Neural progenitor cell (in vitro differentiated cells): ENCODE data around the gene EVA1A. TPM values are rescaled to one million over a fixed set of nuclear protein-coding genes. Genes with fewer than 3 reads are reported as not detected.

Experiments used
- DNase-seq: peaks from one replicate; pipeline ENCODE4 v3.0.0-alpha.2; 2016; ENCODE audit warnings: low spot score
- H2AFZ ChIP-seq: fragments of 200-600 bp; sonication (generic); replicated peaks from 2 replicates; pipeline ENCODE4 v1.6.1; 2016; ENCODE audit warnings: antibody characterized with exemption
- H3F3A ChIP-seq: fragments of 200-600 bp; sonication (generic); 2 replicates; pipeline ENCODE4 v1.6.1; 2016; ENCODE audit warnings: antibody characterized with exemption, low read depth
- H3K27ac ChIP-seq: fragments of 200-600 bp; sonication (generic); 2 replicates; pipeline ENCODE4 v1.5.1; 2016; ENCODE audit warnings: mild to moderate bottlenecking
- H3K27me3 ChIP-seq: fragments of 200-600 bp; sonication (generic); 2 replicates; pipeline ENCODE4 v1.6.1; 2016; ENCODE audit warnings: mild to moderate bottlenecking, moderate library complexity
- H3K36me3 ChIP-seq: fragments of 200-600 bp; sonication (generic); 2 replicates; pipeline ENCODE4 v1.5.1; 2016
- H3K4me1 ChIP-seq: fragments of 200-600 bp; sonication (generic); 2 replicates; pipeline ENCODE4 v1.6.1; 2016; ENCODE audit warnings: mixed run types
- H3K4me2 ChIP-seq: fragments of 200-600 bp; sonication (generic); 2 replicates; pipeline ENCODE4 v1.6.1; 2016
- H3K4me3 ChIP-seq: fragments of 200-600 bp; sonication (generic); 2 replicates; pipeline ENCODE4 v1.5.1; 2016
- H3K79me2 ChIP-seq: fragments of 200-600 bp; sonication (generic); 2 replicates; pipeline ENCODE4 v1.6.1; 2016; ENCODE audit warnings: low read depth
- H3K9ac ChIP-seq: fragments of 200-600 bp; sonication (generic); 2 replicates; pipeline ENCODE4 v1.6.1; 2016
- H3K9me3 ChIP-seq: fragments of 200-600 bp; sonication (generic); 2 replicates; pipeline ENCODE4 v1.5.1; 2016; ENCODE audit warnings: low read depth
- H4K20me1 ChIP-seq: fragments of 200-600 bp; sonication (generic); 2 replicates; pipeline ENCODE4 v1.6.1; 2016; ENCODE audit warnings: low read depth
- H3K27ac Mint-ChIP-seq: 3 replicates; pipeline ENCODE4 v1.8.0; 2021; ENCODE audit warnings: mixed read lengths
- H3K27me3 Mint-ChIP-seq: 2 replicates; pipeline ENCODE4 v1.8.0; 2022; ENCODE audit warnings: low read depth, mild to moderate bottlenecking, inconsistent platforms, moderate library complexity, mixed read lengths; ENCODE audit not compliant: insufficient read depth
- H3K36me3 Mint-ChIP-seq: 3 replicates; pipeline ENCODE4 v1.8.0; 2021; ENCODE audit warnings: mixed read lengths
- H3K4me1 Mint-ChIP-seq: 3 replicates; pipeline ENCODE4 v1.8.0; 2021; ENCODE audit warnings: mixed read lengths
- H3K4me3 Mint-ChIP-seq: 3 replicates; pipeline ENCODE4 v1.8.0; 2021; ENCODE audit warnings: mild to moderate bottlenecking, moderate library complexity, mixed read lengths
- H3K9me3 Mint-ChIP-seq: 3 replicates; pipeline ENCODE4 v1.8.0; 2020; ENCODE audit warnings: mixed read lengths
- EZH2 ChIP-seq: fragments of 200-600 bp; sonication (generic); IDR thresholded peaks from 2 replicates; pipeline ENCODE4 v1.6.1; 2017; ENCODE audit warnings: antibody characterized with exemption, mild to moderate bottlenecking, moderate library complexity
- EZH2phosphoT487 ChIP-seq: fragments of 200-600 bp; sonication (generic); IDR thresholded peaks from 2 replicates; pipeline ENCODE4 v1.6.1; 2017; ENCODE audit warnings: antibody characterized with exemption
- total RNA-seq: library from RNA; depleted of rRNA; stranded (reverse); fragments of >200 nt; gene quantifications from 2 replicates; pipeline ENCODE4 v1.2.3, GENCODE V29; 2015; ENCODE audit warnings: low replicate concordance
- TF ChIP-seq, protein P1 (sequence below): fragments of 200-600 bp; sonication (generic); IDR thresholded peaks from 2 replicates; pipeline ENCODE4 v1.5.1; 2017; ENCODE audit warnings: antibody characterized with exemption, mild to moderate bottlenecking

Gene EVA1A
- total RNA-seq, 1 donor from 2014 or later = 2.8 TPM

DNA sequence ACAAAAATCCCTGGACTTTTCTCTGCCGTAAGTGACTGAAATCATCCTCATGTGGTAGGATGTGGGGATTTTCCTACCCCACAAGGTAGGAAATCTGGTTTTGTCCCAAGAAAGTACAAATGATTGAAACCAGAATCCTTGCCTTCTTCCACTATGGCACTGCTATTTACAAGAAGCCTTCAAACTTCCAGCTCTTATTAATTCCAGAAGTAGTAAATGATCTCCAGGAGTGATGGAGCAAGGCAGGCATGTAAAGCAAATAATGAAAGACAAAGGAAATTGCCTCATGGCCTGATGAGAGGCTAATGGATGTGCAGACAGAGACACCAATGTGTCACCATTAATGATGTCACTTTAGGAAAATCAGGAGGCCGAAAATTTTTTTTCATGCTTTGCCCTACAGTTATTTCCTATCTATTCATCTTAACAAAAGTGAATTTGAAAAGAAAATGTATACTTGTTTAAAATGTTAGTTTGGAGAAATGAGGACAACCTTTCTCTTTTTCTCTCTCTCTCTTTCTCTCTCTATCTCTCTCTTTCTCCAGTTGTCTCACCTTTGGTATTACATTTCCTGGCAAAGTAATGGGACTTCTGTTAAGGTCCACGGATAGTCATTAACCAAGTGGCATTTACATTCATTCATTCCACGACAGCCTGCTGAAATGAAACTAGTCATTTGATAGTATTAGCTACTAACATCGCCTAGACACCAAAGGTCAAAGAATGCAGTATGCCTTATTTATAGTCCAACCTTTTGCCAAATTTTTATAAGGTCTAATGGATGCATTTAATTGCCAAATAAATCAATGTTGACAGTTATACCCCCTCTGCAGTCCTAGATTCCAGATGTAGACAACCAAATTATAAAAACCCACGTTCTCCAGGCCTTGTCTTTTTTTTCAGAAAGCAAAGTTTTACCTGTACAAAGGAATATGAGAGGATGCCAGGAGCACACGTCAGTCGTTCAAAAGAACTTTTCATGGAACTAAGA, 5.0 kb upstream of the EVA1A start:
- no peak for TF ChIP-seq EZH2phosphoT487
- TF ChIP-seq, protein P1, sequence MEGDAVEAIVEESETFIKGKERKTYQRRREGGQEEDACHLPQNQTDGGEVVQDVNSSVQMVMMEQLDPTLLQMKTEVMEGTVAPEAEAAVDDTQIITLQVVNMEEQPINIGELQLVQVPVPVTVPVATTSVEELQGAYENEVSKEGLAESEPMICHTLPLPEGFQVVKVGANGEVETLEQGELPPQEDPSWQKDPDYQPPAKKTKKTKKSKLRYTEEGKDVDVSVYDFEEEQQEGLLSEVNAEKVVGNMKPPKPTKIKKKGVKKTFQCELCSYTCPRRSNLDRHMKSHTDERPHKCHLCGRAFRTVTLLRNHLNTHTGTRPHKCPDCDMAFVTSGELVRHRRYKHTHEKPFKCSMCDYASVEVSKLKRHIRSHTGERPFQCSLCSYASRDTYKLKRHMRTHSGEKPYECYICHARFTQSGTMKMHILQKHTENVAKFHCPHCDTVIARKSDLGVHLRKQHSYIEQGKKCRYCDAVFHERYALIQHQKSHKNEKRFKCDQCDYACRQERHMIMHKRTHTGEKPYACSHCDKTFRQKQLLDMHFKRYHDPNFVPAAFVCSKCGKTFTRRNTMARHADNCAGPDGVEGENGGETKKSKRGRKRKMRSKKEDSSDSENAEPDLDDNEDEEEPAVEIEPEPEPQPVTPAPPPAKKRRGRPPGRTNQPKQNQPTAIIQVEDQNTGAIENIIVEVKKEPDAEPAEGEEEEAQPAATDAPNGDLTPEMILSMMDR = no peak
- TF ChIP-seq EZH2 = no peak
- Mint-ChIP-seq H3K4me1 (peaks cover 26% of the 10 kb centered on the region), H3K4me3 (no peak overlapping the region)

DNA sequence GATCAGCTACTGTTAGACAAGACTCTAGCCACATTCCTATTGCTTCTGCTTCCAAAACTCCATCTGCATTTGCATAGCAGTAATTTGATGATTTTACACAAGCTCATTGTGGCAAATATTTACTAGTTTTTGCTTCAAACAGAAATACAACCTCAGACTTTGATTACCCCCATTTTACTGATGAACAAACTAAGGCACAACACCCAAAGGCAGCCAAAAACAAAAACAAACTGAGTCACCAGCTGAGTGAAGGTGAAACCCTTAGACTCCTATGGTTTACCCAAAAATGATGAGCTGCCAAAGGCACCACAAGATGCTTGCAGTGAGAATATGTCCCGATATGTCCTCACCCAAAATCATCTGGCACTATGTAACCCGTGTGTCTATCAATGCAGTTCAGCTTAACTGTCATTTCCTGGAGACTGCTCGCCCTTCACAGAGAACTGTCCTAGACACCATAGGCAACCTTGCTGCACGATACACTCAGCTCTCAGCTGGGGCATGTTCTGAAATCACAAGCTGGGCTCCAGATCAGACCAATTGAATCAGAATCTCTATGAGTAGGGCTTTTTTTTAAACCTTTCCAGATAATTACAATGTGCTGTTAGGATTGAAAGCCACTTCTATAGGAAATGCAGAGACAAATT, 4.1 kb upstream of the EVA1A start:
- Histone ChIP-seq H3K36me3 (no peaks in the 10 kb centered on the region), H3K4me2 (no peak overlapping the region), H3F3A (no peaks in the 10 kb centered on the region), H3K9ac (no peak overlapping the region), H3K27ac (no peak overlapping the region), H3K27me3 (peaks cover 31% of the 10 kb centered on the region), H3K4me1 (peaks cover 8% of the 10 kb centered on the region), H4K20me1 (no peaks in the 10 kb centered on the region), H2AFZ (no peak overlapping the region), H3K9me3 (no peaks in the 10 kb centered on the region), H3K79me2 (no peaks in the 10 kb centered on the region), H3K4me3 (no peak overlapping the region)
- Mint-ChIP-seq H3K4me1 (peaks cover 22% of the 10 kb centered on the region), H3K27me3 (peaks cover 6% of the 10 kb centered on the region), H3K36me3 (no peaks in the 10 kb centered on the region), H3K4me3 (no peak overlapping the region), H3K27ac (peak overlapping the region; percentile 65), H3K9me3 (no peaks in the 10 kb centered on the region)
- TF ChIP-seq, protein P1 = no peak
- no peak for TF ChIP-seq EZH2
- no peak for TF ChIP-seq EZH2phosphoT487
- DNase-seq = no peak

More for the DNA sequence above, 5.0 kb upstream of the EVA1A start:
- no peak for DNase-seq
- Histone ChIP-seq H2AFZ (no peak overlapping the region), H4K20me1 (no peaks in the 10 kb centered on the region), H3K27me3 (peaks cover 23% of the 10 kb centered on the region), H3F3A (no peaks in the 10 kb centered on the region), H3K27ac (no peak overlapping the region), H3K4me2 (no peak overlapping the region), H3K36me3 (no peaks in the 10 kb centered on the region), H3K4me3 (no peak overlapping the region), H3K9ac (no peak overlapping the region), H3K79me2 (no peaks in the 10 kb centered on the region), H3K9me3 (no peaks in the 10 kb centered on the region), H3K4me1 (peaks cover 8% of the 10 kb centered on the region)
- Mint-ChIP-seq H3K9me3 (no peaks in the 10 kb centered on the region), H3K36me3 (no peaks in the 10 kb centered on the region), H3K27ac (no peak overlapping the region), H3K27me3 (peaks cover 6% of the 10 kb centered on the region)

DNA sequence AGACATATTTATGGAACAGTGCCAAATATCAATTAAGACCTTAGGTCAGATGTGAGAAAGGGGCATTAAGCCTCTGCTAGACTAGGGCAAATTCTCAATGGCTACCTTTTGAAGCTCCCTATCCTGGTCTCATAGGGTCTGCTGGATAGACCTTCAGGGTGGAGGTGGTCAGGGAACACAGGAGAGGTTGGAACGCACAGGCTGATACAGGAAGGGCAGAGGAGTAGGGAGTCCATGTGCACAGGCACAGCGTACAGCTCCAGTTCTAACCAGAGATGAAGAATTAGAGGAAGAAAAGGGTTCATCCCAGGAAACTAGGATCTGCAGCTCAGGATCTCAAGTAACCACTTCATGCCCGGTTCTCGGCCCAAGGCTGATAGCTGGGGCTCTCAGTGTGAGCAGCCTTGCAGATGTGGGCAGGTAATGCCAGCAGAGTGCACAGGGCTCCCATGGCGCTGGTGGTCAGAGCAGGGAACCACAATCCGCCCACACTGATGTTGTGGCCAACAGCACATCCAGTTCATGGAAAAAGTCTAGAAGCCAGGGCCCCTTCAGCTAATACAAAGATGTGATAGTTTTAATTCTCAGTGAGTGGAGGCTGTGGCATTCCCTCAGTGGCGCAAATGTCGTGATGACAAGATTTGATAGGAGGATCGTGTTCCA, 3.4 kb upstream of the EVA1A start:
- H3K4me1 Mint-ChIP-seq = peaks cover 18% of the 10 kb centered on the region

More for the DNA sequence above, 3.4 kb upstream of the EVA1A start:
- Mint-ChIP-seq H3K36me3 (no peaks in the 10 kb centered on the region), H3K27ac (no peak overlapping the region), H3K4me3 (no peak overlapping the region), H3K9me3 (no peaks in the 10 kb centered on the region), H3K27me3 (peaks cover 6% of the 10 kb centered on the region)
- H4K20me1 ChIP-seq = no peaks in the 10 kb centered on the region
- no peaks in the 10 kb centered on the region for H3F3A ChIP-seq
- no peak overlapping the region for H3K4me3 ChIP-seq
- TF ChIP-seq EZH2phosphoT487 (no peak), EZH2 (no peak)
- TF ChIP-seq, protein P1 = no peak
- peaks cover 36% of the 10 kb centered on the region for H3K27me3 ChIP-seq
- H2AFZ ChIP-seq = no peak overlapping the region
- no peaks in the 10 kb centered on the region for H3K79me2 ChIP-seq
- no peaks in the 10 kb centered on the region for H3K36me3 ChIP-seq
- H3K4me2 ChIP-seq = no peak overlapping the region
- H3K4me1 ChIP-seq = peaks cover 5% of the 10 kb centered on the region
- no peak overlapping the region for H3K9ac ChIP-seq
- no peak overlapping the region for H3K27ac ChIP-seq
- H3K9me3 ChIP-seq = no peaks in the 10 kb centered on the region
- DNase-seq = no peak
